NCI-H748 (cell line): ENCODE measurements around the gene ZFP90.
"Not testable (repeated sequence)": the region's sequence is repeated elsewhere in the genome, so short reads cannot be mapped to it uniquely, and the experiment has no call there.

Experiments
- DNase-seq: peaks from one replicate; lab custom pipeline; 2025; ENCODE audit not compliant: unreplicated experiment; lab: John Stamatoyannopoulos, UW

Gene ZFP90

DNA sequence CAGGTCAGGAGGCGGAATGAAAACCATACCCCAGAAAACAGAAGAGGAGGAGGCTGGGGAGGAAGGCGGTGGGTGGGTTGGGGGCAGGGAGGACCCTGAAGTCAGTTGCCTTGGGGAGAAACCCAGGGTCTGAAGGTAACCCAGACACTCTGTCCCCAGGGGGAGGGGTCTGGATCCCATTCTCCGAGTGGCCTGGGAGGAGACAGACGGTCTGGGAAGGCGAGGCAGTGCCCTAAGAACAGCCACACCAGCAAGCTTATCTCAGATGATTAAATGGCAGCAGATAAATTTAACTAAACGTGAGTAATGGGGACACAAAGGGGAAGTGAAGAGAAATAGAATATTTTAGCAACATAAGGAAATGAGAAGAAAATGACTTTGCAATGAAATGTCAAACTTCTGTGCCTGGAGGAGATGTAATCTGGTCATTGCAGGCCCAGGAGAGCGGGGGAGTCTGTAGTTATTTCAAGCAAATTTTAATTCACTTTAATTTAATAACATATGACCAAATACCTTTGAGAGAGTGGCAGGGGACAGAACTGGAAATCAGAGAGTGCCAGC is 21.4 kb upstream of the ZFP90 start:
- DNase-seq, result no peak

DNA sequence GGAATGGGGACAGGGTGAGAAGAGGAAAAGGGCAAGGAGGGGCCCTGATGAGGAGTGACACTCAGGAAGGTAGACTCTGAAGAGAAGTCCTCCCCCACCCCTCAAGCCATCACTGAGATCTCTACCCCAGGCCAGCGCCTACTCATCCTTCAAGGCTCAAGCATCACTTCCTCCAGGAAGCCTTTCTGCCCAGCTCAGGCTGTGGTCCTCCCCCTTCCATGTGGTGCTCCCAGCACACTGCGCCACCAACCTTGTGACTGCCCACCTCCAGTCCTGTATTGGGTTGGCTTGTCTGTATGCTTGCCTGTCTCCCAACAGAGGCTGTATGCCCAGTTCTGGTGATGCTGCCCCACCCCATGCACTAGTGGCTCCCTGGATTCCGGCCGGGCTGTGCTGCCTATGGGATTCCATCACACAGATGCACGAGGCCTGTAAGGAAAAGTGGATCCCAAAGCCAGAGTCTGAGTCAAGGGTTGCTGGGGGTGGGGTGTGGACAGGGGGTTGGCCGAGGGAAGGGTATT is 19.8 kb upstream of the ZFP90 start:
- no peak for DNase-seq

DNA sequence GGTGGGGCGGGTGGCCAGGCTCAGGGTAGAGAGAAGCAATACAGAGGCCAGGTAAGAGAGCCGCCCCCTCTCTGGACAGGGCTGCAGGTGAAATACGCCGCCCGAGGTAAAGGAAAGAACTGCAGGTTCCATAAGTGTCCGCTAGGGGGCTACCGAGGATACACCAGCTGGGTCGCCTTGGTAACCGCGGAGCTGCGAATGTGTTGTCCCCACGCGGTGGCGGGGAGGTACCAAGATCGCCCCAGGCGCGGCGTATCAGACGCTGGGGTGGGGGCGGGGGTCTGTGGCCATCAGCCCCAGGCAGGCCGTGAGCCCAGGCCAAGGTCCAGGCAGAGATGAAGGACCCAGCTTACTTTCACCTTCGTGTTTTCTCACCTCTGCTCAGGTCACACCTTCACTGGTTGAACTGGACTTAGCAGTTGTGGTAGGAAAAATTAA is 18.4 kb upstream of the ZFP90 start:
- DNase-seq, result peak; percentile 94

DNA sequence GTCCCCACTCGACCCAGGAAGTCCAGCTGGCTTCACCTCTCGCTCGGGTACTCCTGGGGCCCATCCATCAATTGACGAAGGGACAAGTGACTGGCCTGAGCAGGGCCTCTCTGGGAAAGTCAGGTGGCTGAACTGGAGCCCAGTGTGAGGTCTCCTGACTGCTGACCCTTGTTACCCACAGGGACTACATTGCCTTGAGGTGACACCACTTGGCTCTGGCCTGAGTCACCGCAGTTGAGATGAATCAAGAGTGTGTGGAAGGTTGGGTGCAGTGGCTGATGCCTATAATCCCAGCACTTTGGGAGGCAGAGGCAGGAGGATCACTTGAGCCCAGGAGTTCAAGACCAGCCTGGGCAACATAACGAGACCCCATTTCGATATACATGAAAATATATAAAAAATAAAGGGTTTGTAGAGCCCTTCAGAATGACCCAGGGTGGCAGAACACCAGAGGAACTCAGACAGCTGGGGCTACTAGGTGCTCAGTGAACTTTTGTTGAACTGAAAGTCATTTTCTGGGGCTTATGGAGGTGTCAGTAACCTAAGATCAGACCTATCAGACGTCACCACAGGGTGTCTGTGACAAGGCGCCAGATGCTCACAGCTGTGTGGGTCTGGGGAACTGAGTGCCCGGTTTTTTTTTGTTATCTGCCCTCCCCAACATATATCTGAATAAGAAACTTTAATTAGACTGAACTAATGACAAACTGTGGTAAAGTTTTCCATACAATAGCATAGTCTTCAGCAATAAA is 14.8 kb upstream of the ZFP90 start:
- DNase-seq, result no peak

DNA sequence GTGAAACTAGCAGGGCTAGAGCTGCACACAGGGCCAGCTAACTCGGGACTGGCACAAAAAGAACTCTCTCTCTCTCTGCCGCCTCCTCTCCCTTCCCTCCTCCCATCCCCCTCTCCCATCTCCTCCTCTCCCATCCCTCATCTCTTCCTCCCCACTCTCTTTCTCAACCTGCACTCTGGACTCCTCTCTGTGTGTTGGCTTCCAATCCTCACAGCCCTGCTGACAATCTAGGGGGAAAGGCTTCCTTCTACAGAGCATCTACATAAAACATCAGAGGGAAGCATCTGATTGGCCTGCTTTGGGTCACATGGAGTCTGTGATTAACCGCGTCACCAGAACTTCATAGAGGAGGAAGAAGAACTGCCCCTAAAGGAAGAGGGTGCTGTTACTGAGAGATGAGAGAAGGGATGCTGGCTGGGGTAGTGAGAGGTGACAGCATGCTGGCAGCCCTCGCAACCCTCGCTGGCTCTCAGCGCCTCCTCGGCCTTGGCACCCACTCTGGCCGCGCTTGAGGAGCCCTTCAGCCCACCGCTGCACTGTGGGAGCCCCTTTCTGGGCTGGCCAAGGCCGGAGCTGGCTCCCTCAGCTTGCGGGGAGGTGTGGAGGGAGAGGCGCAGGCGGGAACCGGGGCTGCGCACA is 12.8 kb upstream of the ZFP90 start:
- DNase-seq, result peak; percentile 3

DNA sequence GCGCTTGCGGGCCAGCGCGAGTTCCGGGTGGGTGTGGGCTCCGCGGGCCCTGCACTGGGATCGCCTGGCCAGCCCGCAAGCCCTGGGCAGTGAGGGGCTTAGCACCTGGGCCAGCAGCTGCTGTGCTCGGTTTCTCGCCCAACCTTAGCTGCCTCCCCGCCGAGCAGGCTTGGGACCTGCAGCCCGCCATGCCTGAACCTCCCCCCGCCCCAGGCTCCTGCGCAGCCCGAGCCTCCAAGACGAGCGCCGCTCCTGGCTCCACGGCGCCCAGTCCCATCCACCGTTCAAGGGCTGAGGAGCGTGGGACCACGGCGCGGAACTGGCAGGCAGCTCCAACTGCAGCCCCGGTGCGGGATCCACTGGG is 12.3 kb upstream of the ZFP90 start:
- no peak for DNase-seq

DNA sequence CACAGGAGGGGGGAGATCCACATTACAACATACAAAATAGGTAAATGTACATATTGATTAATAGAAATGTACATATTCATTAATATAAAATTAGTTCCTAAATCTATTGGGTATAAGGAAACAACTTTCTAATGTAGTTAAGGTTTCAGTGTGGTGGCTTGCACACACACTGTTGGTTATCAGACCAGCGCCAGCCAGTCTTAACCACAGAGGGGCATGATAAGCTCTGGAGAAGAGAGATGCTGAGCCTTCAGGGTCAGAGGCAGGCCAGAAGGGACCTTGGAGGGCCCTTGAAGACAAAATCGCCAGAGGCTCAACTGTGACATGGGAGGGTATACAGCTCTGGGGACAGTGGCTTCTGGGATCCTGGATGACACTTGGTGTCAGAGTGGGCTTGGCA is 10.9 kb upstream of the ZFP90 start:
- no peak for DNase-seq

DNA sequence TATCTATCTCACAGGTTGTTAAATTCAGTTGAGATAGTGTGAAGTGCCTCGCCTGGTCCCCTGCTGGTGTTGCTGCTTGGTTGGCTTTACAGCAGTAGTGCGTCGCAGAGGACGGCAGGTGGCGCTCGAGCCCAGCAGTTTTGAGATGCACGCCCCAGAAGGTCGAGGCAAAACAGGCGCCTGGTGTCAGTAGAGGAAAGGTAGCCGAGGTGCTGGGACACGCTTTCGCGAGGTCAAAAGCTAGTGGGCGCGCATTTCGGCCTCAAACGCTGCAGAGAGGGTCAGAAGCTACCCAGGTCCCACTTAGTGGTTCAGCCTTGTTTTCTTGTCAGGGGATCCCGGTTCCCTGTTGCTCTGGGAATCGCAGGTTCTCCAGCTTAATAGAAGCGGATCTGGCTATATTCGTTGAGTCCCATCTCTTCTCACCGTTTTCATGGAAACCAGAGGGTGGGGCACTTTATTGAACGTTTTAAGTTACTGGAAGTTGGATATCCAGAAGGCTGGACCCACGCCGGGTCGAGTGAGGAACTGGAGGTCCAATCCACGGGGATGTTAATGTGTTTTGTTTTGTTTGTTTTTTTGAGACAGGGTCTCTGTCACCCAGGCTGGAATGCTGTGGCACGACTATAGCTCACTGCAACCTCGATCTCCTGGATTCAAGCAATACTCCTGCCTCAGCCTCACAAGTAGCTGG is 10.3 kb upstream of the ZFP90 start:
- DNase-seq, result peak; percentile 80

DNA sequence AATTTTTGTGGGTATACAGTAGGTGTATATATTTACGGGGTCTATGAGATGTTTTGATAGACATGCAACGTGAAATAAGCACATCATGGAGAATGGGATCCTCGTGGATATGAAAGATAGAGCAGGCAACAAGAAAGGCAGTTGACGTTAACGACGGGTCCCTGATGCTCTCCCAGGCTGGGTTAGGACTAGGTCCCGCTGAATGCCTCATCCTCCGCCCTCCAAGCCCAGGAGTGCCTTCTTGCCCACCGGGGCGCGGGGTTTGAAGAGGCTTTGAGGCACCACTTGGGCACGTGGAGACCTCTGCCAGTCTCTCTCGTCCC is 9.5 kb upstream of the ZFP90 start:
- DNase-seq, result no peak

DNA sequence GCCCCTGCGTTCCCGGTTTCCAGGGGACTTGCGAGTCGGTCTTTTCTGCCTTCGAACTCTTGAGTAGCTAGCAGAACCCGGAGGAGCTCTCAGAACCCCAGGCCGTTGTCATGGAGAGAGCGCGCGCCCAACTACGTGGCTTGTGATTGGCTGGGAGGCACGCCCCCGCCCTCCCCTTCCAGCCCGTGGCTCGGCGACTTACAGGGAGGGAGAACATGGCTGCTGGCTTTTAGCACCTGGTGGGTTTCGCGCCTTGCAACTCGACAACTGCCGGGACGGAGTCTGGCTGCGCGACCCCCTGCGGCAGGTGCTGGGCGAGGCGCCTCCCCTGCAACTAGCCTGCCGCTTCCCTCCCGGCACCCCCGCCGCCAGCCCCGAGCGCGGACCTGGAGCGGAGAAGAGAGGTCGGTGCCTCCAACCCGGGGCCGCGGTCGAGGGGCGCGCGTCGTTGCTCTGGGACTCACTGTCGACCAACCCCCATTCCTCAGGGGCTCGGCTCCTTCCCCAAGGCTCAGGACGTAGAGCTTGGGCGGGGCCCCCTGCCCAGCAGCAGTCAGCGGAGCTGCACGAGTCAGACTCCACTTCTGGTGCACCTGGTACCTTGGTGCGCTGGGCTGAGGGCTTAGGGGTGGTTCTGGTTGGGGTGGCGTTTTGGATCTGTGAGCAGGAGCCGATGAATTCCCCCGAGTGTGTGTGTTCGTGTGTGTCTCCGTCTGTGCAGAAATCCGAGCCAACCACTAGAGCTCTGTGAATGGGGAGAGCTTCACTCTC is 9.0 kb upstream of the ZFP90 start:
- peak; percentile 92 for DNase-seq

DNA sequence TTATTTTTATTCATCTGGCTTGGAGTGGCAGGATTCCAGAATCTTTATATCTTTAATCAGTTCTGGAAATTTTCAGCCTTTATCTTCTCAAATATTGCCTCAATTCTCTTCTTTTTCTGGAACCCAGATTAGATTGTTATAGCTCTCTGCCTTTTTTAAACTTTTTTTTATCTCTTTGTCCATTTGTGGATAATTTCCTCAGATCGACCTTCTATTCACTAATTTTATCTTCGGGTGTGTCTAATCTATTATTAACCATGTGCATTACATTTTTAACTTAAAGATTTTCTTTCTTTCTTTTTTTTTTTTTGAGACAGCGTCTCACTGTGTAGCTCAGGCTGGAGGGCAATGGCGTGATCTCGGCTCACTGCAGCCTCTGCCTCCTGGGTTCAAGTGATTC is 5.2 kb upstream of the ZFP90 start:
- no peak for DNase-seq

DNA sequence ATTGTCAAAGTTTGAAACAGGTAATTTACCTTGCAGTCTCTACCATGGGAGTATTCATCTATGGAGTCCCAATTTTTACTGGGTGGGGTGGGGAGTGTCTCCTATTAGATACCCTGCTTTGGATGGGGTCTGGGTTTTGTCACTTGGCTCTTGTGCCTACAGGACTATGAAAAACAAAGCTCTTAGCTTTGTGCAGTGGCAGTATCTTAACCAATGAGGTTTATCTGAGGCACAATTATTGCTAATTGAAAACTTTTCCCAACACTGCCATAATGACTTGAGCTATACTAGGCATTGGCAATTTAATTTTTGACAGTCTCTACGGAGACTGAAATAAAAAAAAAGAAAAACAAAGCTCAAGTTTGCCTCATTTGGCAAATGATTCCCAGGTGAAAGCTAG is 3.8 kb upstream of the ZFP90 start:
- DNase-seq, result no peak

DNA sequence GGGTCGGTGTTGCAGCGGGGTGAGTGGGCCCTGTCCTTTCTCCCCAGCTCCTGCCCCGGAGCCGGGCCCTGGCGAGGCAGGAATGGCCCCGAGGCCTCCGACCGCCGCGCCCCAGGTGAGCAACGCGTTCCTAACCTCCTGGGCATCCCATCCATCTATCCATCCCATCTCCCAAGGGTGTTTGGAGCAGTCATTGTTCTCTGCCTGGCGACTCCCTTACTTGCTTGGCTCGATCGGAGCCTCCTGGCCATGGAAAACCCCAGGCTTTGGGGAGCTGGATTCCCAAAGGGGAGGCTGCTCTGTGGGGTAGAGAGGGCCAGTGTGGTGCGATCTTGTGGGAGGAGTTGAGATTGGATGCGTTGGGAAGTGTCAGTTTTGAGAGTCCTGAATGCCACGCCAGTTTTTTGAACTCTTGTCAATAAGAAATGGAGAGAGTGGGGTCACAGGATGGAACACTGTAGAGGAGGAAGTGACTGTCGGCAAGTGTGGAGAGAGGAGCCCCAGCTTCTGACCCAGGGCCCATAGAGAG is 684 bp downstream of the ZFP90 start:
- DNase-seq, result peak; percentile 49

DNA sequence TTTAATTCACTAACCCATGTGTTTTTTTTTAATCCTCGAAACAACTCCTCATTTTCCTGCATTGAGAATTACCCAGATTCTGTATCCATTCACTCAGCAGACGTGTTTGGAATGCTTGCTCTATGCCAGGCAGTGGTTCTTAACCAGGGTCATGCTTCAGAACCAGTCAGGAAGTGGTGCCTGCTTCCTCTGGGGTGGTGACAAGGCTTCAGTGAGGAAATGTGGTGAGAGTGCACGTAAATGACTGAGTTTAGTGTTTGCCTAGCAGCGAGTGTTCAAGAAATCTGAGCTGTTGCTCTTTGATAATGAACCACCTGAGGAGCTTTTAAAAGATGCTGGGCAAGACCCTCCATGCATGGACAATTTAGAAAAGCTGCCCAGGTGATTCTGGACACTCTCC is 9.9 kb downstream of the ZFP90 start:
- no peak for DNase-seq

DNA sequence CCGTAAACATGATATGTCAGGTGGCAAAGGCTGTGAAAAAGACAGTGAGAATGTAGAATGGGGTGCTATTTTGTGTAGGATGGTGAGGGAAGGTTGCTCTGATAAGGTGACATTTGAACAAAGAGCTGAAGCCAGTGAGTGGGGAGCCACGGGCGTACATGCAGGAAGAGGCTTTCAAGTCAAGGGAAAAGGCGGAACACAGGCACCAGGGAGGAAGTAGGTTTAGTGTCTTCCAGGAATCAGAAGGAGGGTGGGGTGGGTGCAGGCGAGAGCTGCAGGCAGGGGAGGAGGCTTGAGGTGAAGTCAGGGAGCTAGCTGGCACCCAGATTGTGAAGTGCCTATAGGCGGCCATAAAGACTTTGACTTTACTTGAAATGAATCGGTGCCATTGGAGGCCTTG is 14.1 kb downstream of the ZFP90 start:
- DNase-seq, result no peak

DNA sequence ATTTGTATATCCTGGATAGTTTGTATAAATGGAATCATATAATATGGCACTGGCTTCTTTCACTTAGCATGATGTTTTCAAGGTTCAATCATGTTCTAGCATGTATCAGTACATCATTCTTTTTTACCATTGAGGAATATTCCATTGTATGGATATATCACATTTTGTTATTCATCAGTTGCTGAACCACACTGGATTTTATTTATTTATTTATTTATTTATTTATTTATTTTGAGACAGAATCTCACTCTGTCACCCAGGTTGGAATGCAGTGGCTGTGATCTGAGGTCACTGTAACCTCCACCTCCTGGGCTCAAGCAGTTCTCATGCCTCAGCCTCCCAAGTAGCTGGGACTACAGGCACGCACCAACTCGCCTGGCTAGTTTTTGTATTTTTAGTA is 21.2 kb downstream of the ZFP90 start:
- not testable (repeated sequence) for DNase-seq

DNA sequence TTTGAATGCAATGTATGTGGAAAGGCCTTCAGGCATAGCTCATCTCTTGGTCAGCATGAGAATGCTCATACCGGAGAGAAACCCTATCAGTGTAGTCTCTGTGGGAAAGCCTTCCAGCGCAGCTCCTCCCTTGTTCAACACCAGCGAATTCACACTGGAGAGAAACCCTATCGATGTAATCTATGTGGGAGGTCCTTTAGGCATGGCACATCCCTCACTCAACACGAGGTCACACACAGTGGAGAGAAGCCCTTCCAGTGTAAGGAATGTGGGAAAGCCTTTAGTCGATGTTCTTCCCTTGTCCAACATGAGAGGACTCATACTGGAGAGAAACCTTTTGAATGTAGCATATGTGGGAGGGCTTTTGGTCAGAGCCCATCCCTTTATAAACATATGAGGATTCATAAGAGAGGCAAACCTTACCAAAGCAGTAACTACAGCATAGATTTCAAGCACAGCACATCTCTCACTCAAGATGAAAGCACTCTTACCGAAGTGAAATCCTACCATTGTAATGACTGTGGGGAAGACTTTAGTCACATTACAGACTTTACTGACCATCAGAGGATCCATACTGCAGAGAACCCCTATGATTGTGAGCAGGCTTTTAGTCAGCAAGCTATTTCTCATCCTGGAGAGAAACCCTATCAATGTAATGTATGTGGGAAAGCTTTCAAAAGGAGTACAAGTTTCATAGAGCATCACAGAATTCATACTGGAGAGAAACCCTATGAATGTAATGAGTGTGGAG is 24.7 kb downstream of the ZFP90 start:
- DNase-seq, result peak; percentile 11

DNA sequence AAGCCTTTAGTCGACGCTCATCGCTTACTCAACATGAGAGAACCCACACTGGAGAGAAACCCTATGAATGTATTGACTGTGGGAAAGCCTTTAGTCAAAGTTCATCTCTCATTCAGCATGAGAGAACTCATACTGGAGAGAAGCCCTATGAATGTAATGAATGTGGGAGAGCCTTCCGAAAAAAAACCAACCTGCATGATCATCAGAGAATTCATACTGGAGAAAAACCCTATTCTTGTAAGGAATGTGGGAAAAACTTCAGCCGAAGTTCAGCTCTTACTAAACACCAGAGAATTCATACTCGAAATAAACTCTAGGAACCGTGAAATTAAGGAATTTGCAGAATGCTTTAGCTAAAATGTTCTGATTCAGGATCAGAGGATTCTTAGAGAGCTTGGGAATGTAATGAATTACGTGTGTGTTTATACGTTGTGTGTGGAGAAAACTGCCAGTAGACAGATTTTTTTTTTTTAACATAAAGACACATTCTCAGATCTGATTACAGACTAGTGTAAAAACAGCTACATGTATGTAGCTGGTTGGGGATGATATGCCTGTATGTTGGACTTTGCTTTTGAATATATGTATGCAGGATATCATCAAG is 25.4 kb downstream of the ZFP90 start:
- peak; percentile 21 for DNase-seq

DNA sequence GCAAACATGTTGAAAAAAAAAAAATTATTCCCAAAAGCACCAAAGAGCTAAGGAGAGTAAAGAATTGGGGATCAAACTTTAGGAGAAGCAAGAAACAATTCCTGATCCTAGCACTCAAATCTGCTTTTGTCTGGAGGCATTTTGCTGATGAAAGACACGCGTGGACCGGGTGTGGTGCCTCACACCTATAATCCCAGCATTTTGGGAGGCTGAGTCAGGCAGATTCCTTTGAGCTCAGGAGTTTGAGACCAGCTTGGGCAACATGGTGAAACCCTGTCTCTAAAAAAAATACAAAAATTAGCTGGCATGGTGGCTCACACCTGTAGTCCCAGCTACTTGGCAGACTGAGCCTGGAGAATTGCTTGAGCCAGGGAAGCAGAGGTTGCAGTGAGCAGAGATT is 35.4 kb downstream of the ZFP90 start:
- DNase-seq, result no peak

DNA sequence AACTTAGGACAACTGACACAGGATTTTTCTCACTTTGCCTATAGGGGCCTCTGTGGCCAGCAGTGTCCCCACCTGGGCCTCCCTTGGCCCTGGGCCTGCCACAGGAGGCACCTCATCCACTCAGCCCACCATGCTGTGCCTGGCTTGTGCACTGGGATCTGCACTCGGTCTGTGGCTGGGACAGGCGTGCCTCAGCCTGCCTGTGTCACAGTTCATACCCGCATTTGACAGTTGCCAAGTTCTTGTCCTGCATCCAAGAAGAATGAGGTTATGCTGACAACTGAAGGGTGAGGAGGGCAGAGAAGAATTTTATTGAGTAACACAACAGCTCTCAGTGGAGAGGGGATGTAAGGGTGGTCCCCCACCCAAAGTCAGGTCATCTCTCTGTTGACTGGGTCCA is 36.0 kb downstream of the ZFP90 start:
- DNase-seq, result no peak
